Body of pancreas (tissue), 4 donors: ENCODE results near the gene PITX3. TPM values are rescaled to one million over a fixed set of nuclear protein-coding genes. Genes with fewer than 3 reads are reported as not detected.

Experiments used
- ATAC-seq: fragments of 150-250 bp; one replicate; pipeline ENCODE4 v1.9.1; 2016
- DNase-seq, 4 donors: peaks; one replicate each; pipeline ENCODE4 v3.0.0-alpha.2; 2019
- H3K27ac ChIP-seq, 4 donors: fragments of 200-600 bp; sonication (generic); 1 replicate in 3 of 4; 2 replicates in 1 of 4; pipeline versions ENCODE4 v1.5.1 to v1.6.1; 2016 to 2019; ENCODE audit warnings: mild to moderate bottlenecking in 1 of 4, mixed read lengths in 1 of 4, moderate library complexity in 1 of 4
- H3K27me3 ChIP-seq, 2 donors: fragments of 200-600 bp; sonication (generic); one replicate each; pipeline ENCODE4 v1.6.0; 2016; ENCODE audit warnings: mild to moderate bottlenecking in 1 of 2
- H3K36me3 ChIP-seq, 2 donors: fragments of 200-600 bp; sonication (generic); replicated peaks in 1 of 2; 2 replicates each; pipeline ENCODE4 v1.5.1; 2016; ENCODE audit warnings: low read depth in 2 of 2; ENCODE audit not compliant: insufficient read depth in 1 of 2
- H3K4me1 ChIP-seq: fragments of 200-600 bp; sonication (generic); one replicate; pipeline ENCODE4 v1.6.0; 2016
- H3K4me3 ChIP-seq, 2 donors: fragments of 200-600 bp; sonication (generic); 1 replicate in 1 of 2; 2 replicates in 1 of 2; pipeline ENCODE4 v1.5.1; 2016 to 2019
- H3K9me3 ChIP-seq, 3 donors: fragments of 200-600 bp; sonication (generic); 1 replicate in 2 of 3; 2 replicates in 1 of 3; pipeline ENCODE4 v1.5.1; 2016
- CTCF ChIP-seq, 7 experiments: fragments of 450-650 bp in 4 of 7; fragments of 200-600 bp in 3 of 7; sonication (generic) in 3 of 7; IDR thresholded peaks; one replicate each; pipeline ENCODE4 v1.5.1; 2016 to 2019; ENCODE audit warnings: antibody characterized with exemption in 7 of 7
- POLR2A ChIP-seq, 3 donors: fragments of 450-650 bp; IDR thresholded peaks; one replicate each; pipeline ENCODE4 v1.6.1; 2016; ENCODE audit warnings: antibody characterized with exemption in 3 of 3, mild to moderate bottlenecking in 2 of 3
- WGBS, 2 donors: methylation state at CpG; one replicate each; pipeline ENCODE4 v1.1.5; 2017; 5-methylcytosine and 5-hydroxymethylcytosine counted together
- intact Hi-C: fragments of 100-400 bp; cut with DNase I; formaldehyde crosslinking; loops from one replicate; pipeline ENCODE4 v1.15.1; 2023
- total RNA-seq, 2 donors: library from RNA; depleted of rRNA; stranded (reverse); fragments of >200 nt; gene quantifications; one replicate each; pipeline ENCODE4 v1.1.0, GENCODE V29; 2016

Gene PITX3
- total RNA-seq, 2 donors from 2014 or later: not detected

- H3K4me3 ChIP-seq: peak overlapping the region in 1 of 2 donors; percentile 0
- peaks cover 32% of the 10 kb centered on the region for H3K4me1 ChIP-seq
- ATAC-seq: no peak
- DNase-seq: peak; percentile 31 to 49 (median 38)
- TF ChIP-seq CTCF (IDR thresholded peaks at IDR 0.05) (peak in 3 of 7 experiments; percentile 20 to 29 (median 28)), POLR2A (IDR thresholded peaks at IDR 0.05) (no peak)
- H3K36me3 ChIP-seq: no peaks in the 10 kb centered on the region
- peaks cover 0 to 17% of the 10 kb centered on the region in 2 donors for H3K27me3 ChIP-seq
- WGBS, 2 donors: 1 to 4% methylated on average over 29 to 48 of the region's 52 CpGs
- intact Hi-C loops: no loop called here
- H3K27ac ChIP-seq: no peak overlapping the region
- no peaks in the 10 kb centered on the region for H3K9me3 ChIP-seq
Observed at GRCh38 chr10:102230861-102231356, 10.4 kb downstream of the PITX3 start.

- peak; percentile 12 for ATAC-seq
Observed at GRCh38 chr10:102230264-102230860, 10.9 kb downstream of the PITX3 start.

GRCh38 chr10:102229810-102230263 lies 11.5 kb downstream of the PITX3 start:
- H3K4me3 ChIP-seq: no peak overlapping the region
- peak; percentile 75 for ATAC-seq
- H3K36me3 ChIP-seq: no peaks in the 10 kb centered on the region
- 1% methylated on average over 23 to 24 of the region's 24 CpGs for WGBS, 2 donors
- no peaks in the 10 kb centered on the region for H3K9me3 ChIP-seq
- no peak overlapping the region for H3K27ac ChIP-seq
- H3K27me3 ChIP-seq: peaks cover 0 to 17% of the 10 kb centered on the region in 2 donors
- TF ChIP-seq CTCF (IDR thresholded peaks at IDR 0.05): peak; percentile 83 to 96 (median 96)
- no peak for TF ChIP-seq POLR2A (IDR thresholded peaks at IDR 0.05)
- intact Hi-C loops: loop anchor here (5.0 to 10.0 kb wide), 2 partner anchors 122 to 255 kb away; no protein-coding TSS in a partner anchor
- H3K4me1 ChIP-seq: peaks cover 37% of the 10 kb centered on the region
- peak; percentile 87 to 91 (median 90) for DNase-seq

More at GRCh38 chr10:102230264-102230860, 10.9 kb downstream of the PITX3 start:
- TF ChIP-seq CTCF (IDR thresholded peaks at IDR 0.05) (no peak), POLR2A (IDR thresholded peaks at IDR 0.05) (no peak)
- 0 to 1% methylated on average over 4 to 50 of the region's 50 CpGs for WGBS, 2 donors
- no peaks in the 10 kb centered on the region for H3K36me3 ChIP-seq
- no peaks in the 10 kb centered on the region for H3K9me3 ChIP-seq
- H3K27me3 ChIP-seq: peaks cover 0 to 17% of the 10 kb centered on the region in 2 donors
- DNase-seq: peak; percentile 41 to 65 (median 56)
- no peak overlapping the region for H3K27ac ChIP-seq
- intact Hi-C loops: no loop called here
- peak overlapping the region in 1 of 2 donors; percentile 0 for H3K4me3 ChIP-seq
- peaks cover 37% of the 10 kb centered on the region for H3K4me1 ChIP-seq

- Histone ChIP-seq H3K27ac (no peak overlapping the region), H3K9me3 (no peaks in the 10 kb centered on the region), H3K27me3 (peaks cover 0 to 15% of the 10 kb centered on the region in 2 donors), H3K4me1 (peaks cover 37% of the 10 kb centered on the region), H3K36me3 (no peaks in the 10 kb centered on the region), H3K4me3 (no peak overlapping the region)
- TF ChIP-seq CTCF (IDR thresholded peaks at IDR 0.05) (no peak), POLR2A (IDR thresholded peaks at IDR 0.05) (no peak)
- DNase-seq (no peak), ATAC-seq (no peak)
- intact Hi-C loops: loop anchor here (5.0 to 10.0 kb wide), 2 partner anchors 125 to 258 kb away; no protein-coding TSS in a partner anchor
- 57 to 71% methylated on average over 6 to 8 of the region's 8 CpGs for WGBS, 2 donors
Observed at GRCh38 chr10:102227050-102227449, 14.3 kb downstream of the PITX3 start.
